Measurements from ENCODE around the gene EFCAB5. TPM values are rescaled to one million over a fixed set of nuclear protein-coding genes. Genes with fewer than 3 reads are reported as not detected.

EFCAB5 gene
- total RNA-seq, 1 donor from 2014 or later = 0.71 TPM

GRCh38 chr17:30124273-30124796 is 182.9 kb downstream of the EFCAB5 start:
- Histone ChIP-seq H3K4me3 (no peak overlapping the region), H3K9me3 (ENCODE audit: low read depth) (no peaks in the 10 kb centered on the region), H4K20me1 (ENCODE audit: low read depth) (peaks cover 80% of the 10 kb centered on the region), H3K4me2 (no peak overlapping the region), H3K79me2 (ENCODE audit: low read depth) (peaks cover 99% of the 10 kb centered on the region), H3K27ac (no peak overlapping the region), H3K4me1 (no peaks in the 10 kb centered on the region), H3F3A (ENCODE audit: low read depth) (peaks cover 43% of the 10 kb centered on the region), H3K9ac (no peak overlapping the region), H3K36me3 (peaks cover 21% of the 10 kb centered on the region), H2AFZ (replicated peaks) (no peak overlapping the region), H3K27me3 (no peaks in the 10 kb centered on the region)
- Mint-ChIP-seq H3K9me3 (no peaks in the 10 kb centered on the region), H3K27me3 (ENCODE audit: insufficient read depth, low read depth) (no peaks in the 10 kb centered on the region), H3K27ac (no peak overlapping the region), H3K4me3 (no peak overlapping the region), H3K4me1 (peaks cover 4% of the 10 kb centered on the region), H3K36me3 (peaks cover 13% of the 10 kb centered on the region)
- no peak for DNase-seq (ENCODE audit: low spot score)
- TF ChIP-seq EZH2phosphoT487 (IDR thresholded peaks at IDR 0.05) (no peak), CTCF (IDR thresholded peaks at IDR 0.05) (no peak), EZH2 (IDR thresholded peaks at IDR 0.05) (no peak)

GRCh38 chr17:30130121-30130520 is 188.7 kb downstream of the EFCAB5 start:
- no peak for TF ChIP-seq EZH2 (IDR thresholded peaks at IDR 0.05)
- TF ChIP-seq EZH2phosphoT487 (IDR thresholded peaks at IDR 0.05) = no peak
- TF ChIP-seq CTCF (IDR thresholded peaks at IDR 0.05) = no peak
- Histone ChIP-seq H3K9ac (no peak overlapping the region), H3F3A (ENCODE audit: low read depth) (peaks cover 12% of the 10 kb centered on the region), H3K27ac (no peak overlapping the region), H4K20me1 (ENCODE audit: low read depth) (peaks cover 54% of the 10 kb centered on the region), H2AFZ (replicated peaks) (no peak overlapping the region), H3K4me1 (no peaks in the 10 kb centered on the region), H3K9me3 (ENCODE audit: low read depth) (no peaks in the 10 kb centered on the region), H3K4me3 (no peak overlapping the region), H3K27me3 (no peaks in the 10 kb centered on the region), H3K36me3 (peaks cover 25% of the 10 kb centered on the region), H3K4me2 (no peak overlapping the region), H3K79me2 (ENCODE audit: low read depth) (peaks cover 95% of the 10 kb centered on the region)
- DNase-seq (ENCODE audit: low spot score) = no peak
- Mint-ChIP-seq H3K27ac (no peak overlapping the region), H3K27me3 (ENCODE audit: insufficient read depth, low read depth) (no peaks in the 10 kb centered on the region), H3K4me3 (no peak overlapping the region), H3K36me3 (peaks cover 30% of the 10 kb centered on the region), H3K4me1 (no peaks in the 10 kb centered on the region), H3K9me3 (no peaks in the 10 kb centered on the region)

GRCh38 chr17:30132615-30133014 is 191.2 kb downstream of the EFCAB5 start:
- Histone ChIP-seq H3K4me1 (no peaks in the 10 kb centered on the region), H3K9me3 (ENCODE audit: low read depth) (no peaks in the 10 kb centered on the region), H3K36me3 (peaks cover 25% of the 10 kb centered on the region), H3K79me2 (ENCODE audit: low read depth) (peaks cover 95% of the 10 kb centered on the region), H3K4me3 (no peak overlapping the region), H4K20me1 (ENCODE audit: low read depth) (peaks cover 39% of the 10 kb centered on the region), H3K27ac (no peak overlapping the region), H3K9ac (no peak overlapping the region), H3K4me2 (no peak overlapping the region), H3F3A (ENCODE audit: low read depth) (peaks cover 7% of the 10 kb centered on the region), H2AFZ (replicated peaks) (no peak overlapping the region), H3K27me3 (no peaks in the 10 kb centered on the region)
- TF ChIP-seq EZH2phosphoT487 (IDR thresholded peaks at IDR 0.05) = no peak
- no peak for TF ChIP-seq EZH2 (IDR thresholded peaks at IDR 0.05)
- no peak for TF ChIP-seq CTCF (IDR thresholded peaks at IDR 0.05)
- no peak for DNase-seq (ENCODE audit: low spot score)
- peaks cover 36% of the 10 kb centered on the region for H3K36me3 Mint-ChIP-seq
- no peaks in the 10 kb centered on the region for H3K4me1 Mint-ChIP-seq
- H3K9me3 Mint-ChIP-seq = no peaks in the 10 kb centered on the region
- no peaks in the 10 kb centered on the region for H3K27me3 Mint-ChIP-seq (ENCODE audit: insufficient read depth, low read depth)
- no peak overlapping the region for H3K27ac Mint-ChIP-seq
- no peak overlapping the region for H3K4me3 Mint-ChIP-seq
